ENCODE results near the gene C11orf86.

- no peak for TF ChIP-seq ZFX (IDR thresholded peaks at IDR 0.05)
- TF ChIP-seq CTCF (IDR thresholded peaks at IDR 0.05 in 2 of 3, conservative IDR thresholded peaks at IDR 0.05 in 1 of 3; ENCODE audit: borderline replicate concordance in 1 of 3, insufficient read depth in 1 of 3, low read depth in 2 of 3, low read length in 2 of 3) = no peak
- no peak for TF ChIP-seq ZNF274 (IDR thresholded peaks at IDR 0.05; ENCODE audit: low read depth, low read length)
- no peak for TF ChIP-seq YY1 (IDR thresholded peaks at IDR 0.05; ENCODE audit: extremely low read depth, insufficient replicate concordance, low read depth, low read length)
- TF ChIP-seq ELF1 (IDR thresholded peaks at IDR 0.05; ENCODE audit: borderline replicate concordance, low read depth) = no peak
- no peak for TF ChIP-seq POLR2AphosphoS5 (IDR thresholded peaks at IDR 0.05; ENCODE audit: low read depth, low read length)
- TF ChIP-seq EZH2 (IDR thresholded peaks at IDR 0.05) = no peak
- no peak for TF ChIP-seq EZH2phosphoT487 (IDR thresholded peaks at IDR 0.05; ENCODE audit: borderline replicate concordance)
These were observed 10.5 kb downstream of the C11orf86 start for GRCh38 chr11:66985508-66986177.
